Retinal pigment epithelial cell (primary cell): ENCODE data around the gene CCNY.

Source experiments
- DNase-seq: peaks from one replicate; pipeline ENCODE4 v3.0.0-alpha.2; 2010; ENCODE audit warnings: low read depth
- H3K4me3 ChIP-seq: 2 replicates; pipeline ENCODE4 v1.5.1; 2011; ENCODE audit warnings: mild to moderate bottlenecking, low read length, control low read depth, moderate library complexity
- CTCF ChIP-seq: conservative IDR thresholded peaks from 2 replicates; pipeline ENCODE4 v1.5.1; 2011; ENCODE audit warnings: low read depth, low read length, control low read depth, inconsistent platforms

Gene CCNY

GRCh38 chr10:35443858-35444257, 107.5 kb downstream of the CCNY start:
- no peak for TF ChIP-seq CTCF
- H3K4me3 ChIP-seq = no peak overlapping the region
- DNase-seq = no peak

- TF ChIP-seq CTCF = no peak
Observed at GRCh38 chr10:35445150-35445884, 109.0 kb downstream of the CCNY start.

GRCh38 chr10:35446439-35446838, 110.1 kb downstream of the CCNY start:
- no peak for DNase-seq
- TF ChIP-seq CTCF = no peak
- H3K4me3 ChIP-seq = no peak overlapping the region

More at GRCh38 chr10:35445150-35445884, 109.0 kb downstream of the CCNY start:
- DNase-seq = no peak
- H3K4me3 ChIP-seq = no peak overlapping the region

GRCh38 chr10:35447693-35448407, 111.5 kb downstream of the CCNY start:
- peak overlapping the region; percentile 2 for H3K4me3 ChIP-seq
- DNase-seq = peak; percentile 85
- no peak for TF ChIP-seq CTCF

- H3K4me3 ChIP-seq = no peak overlapping the region
- DNase-seq = no peak
- TF ChIP-seq CTCF = no peak
Observed at GRCh38 chr10:35448687-35449662, 112.7 kb downstream of the CCNY start.

GRCh38 chr10:35449944-35450343, 113.6 kb downstream of the CCNY start:
- H3K4me3 ChIP-seq = no peak overlapping the region
- TF ChIP-seq CTCF = no peak
- no peak for DNase-seq
